ENCODE measurements around the gene GLI3. TPM values are rescaled to one million over a fixed set of nuclear protein-coding genes. Genes with fewer than 3 reads are reported as not detected.

GLI3 gene
- total RNA-seq, 1 experiment from 2014 or later, result not detected

- no peak for DNase-seq
- intact Hi-C loops (cut with micrococcal nuclease; ENCODE audit: unreplicated experiment), result no loop called here
Observed at GRCh38 chr7:42099470-42100155, 137.4 kb downstream of the GLI3 start.

GRCh38 chr7:42099066-42099465 lies 137.9 kb downstream of the GLI3 start:
- Histone ChIP-seq H4K20me1 (ENCODE audit: insufficient read depth) (no peaks in the 10 kb centered on the region), H3K4me1 (replicated peaks; ENCODE audit: insufficient read depth) (no peaks in the 10 kb centered on the region), H3F3A (ENCODE audit: insufficient read depth, low read depth) (no peaks in the 10 kb centered on the region), H3K9me2 (ENCODE audit: insufficient read depth) (no peaks in the 10 kb centered on the region), H3K36me3 (ENCODE audit: low read depth) (no peaks in the 10 kb centered on the region), H3K79me2 (ENCODE audit: low read depth) (no peaks in the 10 kb centered on the region), H2AFZ (no peak overlapping the region), H3K27ac (no peak overlapping the region), H3K4me2 (no peak overlapping the region), H3K4me3 (no peak overlapping the region), H3K27me3 (ENCODE audit: insufficient read depth, low read depth) (peaks cover 75% of the 10 kb centered on the region), H3K9me3 (ENCODE audit: insufficient read depth, low read depth) (no peaks in the 10 kb centered on the region)
- intact Hi-C loops (cut with micrococcal nuclease; ENCODE audit: unreplicated experiment), result no loop called here
- ChIA-PET POLR2A (ENCODE audit: unreplicated experiment) (no interaction called here), CTCF (interaction anchor here (0.7 kb wide), 1 partner anchor 50 kb away, joined by 4 read pairs; no protein-coding TSS in a partner anchor)
- BruUV-seq (replicated peaks), result no TSS peak
- TF ChIP-seq EZH2 (IDR thresholded peaks at IDR 0.05; ENCODE audit: low read depth) (no peak), CTCF (conservative IDR thresholded peaks at IDR 0.05) (no peak)
- DNase-seq, result no peak

More at GRCh38 chr7:42099470-42100155, 137.4 kb downstream of the GLI3 start:
- Histone ChIP-seq H3K4me3 (no peak overlapping the region), H3K9me3 (ENCODE audit: insufficient read depth, low read depth) (no peaks in the 10 kb centered on the region), H3F3A (ENCODE audit: insufficient read depth, low read depth) (no peaks in the 10 kb centered on the region), H3K36me3 (ENCODE audit: low read depth) (no peaks in the 10 kb centered on the region), H3K27ac (no peak overlapping the region), H4K20me1 (ENCODE audit: insufficient read depth) (no peaks in the 10 kb centered on the region), H3K4me2 (no peak overlapping the region), H2AFZ (no peak overlapping the region), H3K9me2 (ENCODE audit: insufficient read depth) (no peaks in the 10 kb centered on the region), H3K4me1 (replicated peaks; ENCODE audit: insufficient read depth) (no peaks in the 10 kb centered on the region), H3K27me3 (ENCODE audit: insufficient read depth, low read depth) (peaks cover 76% of the 10 kb centered on the region), H3K79me2 (ENCODE audit: low read depth) (no peaks in the 10 kb centered on the region)
- no TSS peak for BruUV-seq (replicated peaks)
- ChIA-PET CTCF (interaction anchor here (0.7 kb wide), 1 partner anchor 49 kb away, joined by 4 read pairs; no protein-coding TSS in a partner anchor), POLR2A (ENCODE audit: unreplicated experiment) (no interaction called here)
- TF ChIP-seq EZH2 (IDR thresholded peaks at IDR 0.05; ENCODE audit: low read depth) (no peak), CTCF (conservative IDR thresholded peaks at IDR 0.05) (no peak)

- H3K27ac ChIP-seq, result no peak overlapping the region
- POLR2A ChIA-PET (ENCODE audit: unreplicated experiment), result no interaction called here
Observed at GRCh38 chr7:42097752-42098151, 139.3 kb downstream of the GLI3 start.

More at GRCh38 chr7:42097752-42098151, 139.3 kb downstream of the GLI3 start:
- Histone ChIP-seq H3F3A (ENCODE audit: insufficient read depth, low read depth) (no peaks in the 10 kb centered on the region), H3K9me2 (ENCODE audit: insufficient read depth) (no peaks in the 10 kb centered on the region), H3K27me3 (ENCODE audit: insufficient read depth, low read depth) (peaks cover 75% of the 10 kb centered on the region), H3K36me3 (ENCODE audit: low read depth) (no peaks in the 10 kb centered on the region), H3K79me2 (ENCODE audit: low read depth) (no peaks in the 10 kb centered on the region), H3K9me3 (ENCODE audit: insufficient read depth, low read depth) (no peaks in the 10 kb centered on the region), H3K4me2 (no peak overlapping the region), H3K4me1 (replicated peaks; ENCODE audit: insufficient read depth) (no peaks in the 10 kb centered on the region), H2AFZ (no peak overlapping the region), H3K4me3 (no peak overlapping the region), H4K20me1 (ENCODE audit: insufficient read depth) (no peaks in the 10 kb centered on the region)
- intact Hi-C loops (cut with micrococcal nuclease; ENCODE audit: unreplicated experiment), result no loop called here
- no peak for TF ChIP-seq CTCF (conservative IDR thresholded peaks at IDR 0.05)
- TF ChIP-seq EZH2 (IDR thresholded peaks at IDR 0.05; ENCODE audit: low read depth), result no peak
- no peak for DNase-seq
- CTCF ChIA-PET, result no interaction called here
- no TSS peak for BruUV-seq (replicated peaks)
